Jurkat, Clone E6-1 (cell line): ENCODE measurements around the gene IGSF9.
A peak's percentile ranks its signal among the peaks of the same experiment; 100 is the strongest.

Source experiments
- DNase-seq: peaks from one replicate; pipeline ENCODE4 v3.0.0-alpha.2; 2011; ENCODE audit warnings: low read depth, low spot score
- H3K4me3 ChIP-seq: 2 replicates; pipeline ENCODE4 v1.5.1; 2011; ENCODE audit warnings: mild to moderate bottlenecking, low read length, control low read depth, moderate library complexity

The IGSF9 gene

DNA sequence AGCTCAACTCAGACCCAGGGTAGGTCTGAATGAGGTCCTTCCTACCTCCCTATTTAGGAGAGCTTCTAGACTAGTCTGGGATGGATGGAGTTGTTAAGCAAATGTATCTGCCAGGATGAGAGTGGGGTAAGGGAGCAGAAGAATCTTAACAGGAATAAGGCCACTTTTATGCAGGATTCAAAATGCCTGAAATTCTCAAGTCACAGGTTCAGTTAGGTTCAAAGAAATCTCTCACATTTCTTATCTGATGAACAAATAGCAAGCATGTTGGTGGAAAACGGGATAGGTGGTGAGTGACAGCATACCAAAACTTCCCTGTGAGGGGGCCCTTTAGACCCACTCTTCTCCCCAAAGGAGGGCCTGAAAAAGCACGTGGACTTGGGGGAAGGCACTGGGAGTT, 5.6 kb upstream of the IGSF9 start:
- no peak overlapping the region for H3K4me3 ChIP-seq
- no peak for DNase-seq

DNA sequence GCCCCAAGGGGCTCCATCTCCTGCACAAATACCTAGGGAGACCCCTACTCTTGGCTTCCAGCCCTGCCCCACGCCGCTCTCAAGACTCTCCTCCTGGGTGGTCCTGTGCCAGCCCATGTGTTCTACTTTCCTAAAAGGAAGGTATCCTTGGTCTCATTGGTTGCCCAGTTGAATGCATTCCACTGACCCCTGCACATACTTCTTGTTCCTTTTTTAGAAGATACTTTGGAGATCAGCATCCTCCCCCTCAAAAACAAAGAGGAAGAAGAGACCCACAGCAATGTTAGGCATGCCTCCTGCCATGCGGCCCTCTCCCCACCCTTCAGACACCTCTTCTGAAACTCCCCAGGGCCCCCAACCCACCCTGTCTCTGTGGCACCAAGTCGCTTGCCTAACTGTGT, 4.6 kb upstream of the IGSF9 start:
- no peak overlapping the region for H3K4me3 ChIP-seq
- no peak for DNase-seq

DNA sequence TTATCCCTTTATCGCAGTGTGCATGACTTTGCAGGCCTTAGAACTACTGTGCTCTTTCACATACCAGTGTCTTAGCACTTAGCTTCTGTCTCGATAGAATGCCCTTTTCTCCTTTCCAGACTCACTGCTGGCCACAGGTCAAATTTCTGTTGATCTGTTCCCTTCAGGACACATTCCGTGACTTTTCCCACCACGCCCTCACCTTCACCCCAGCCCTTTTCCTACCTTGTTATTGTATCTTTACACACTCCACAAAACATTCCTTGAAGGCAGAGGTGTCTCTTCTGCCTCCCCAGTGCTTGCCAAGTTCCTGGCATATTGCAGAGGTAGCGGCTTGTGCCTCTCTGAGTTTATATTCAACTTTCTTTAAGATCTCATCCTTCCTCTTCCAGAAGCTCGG, 3.7 kb upstream of the IGSF9 start:
- no peak overlapping the region for H3K4me3 ChIP-seq
- DNase-seq, result no peak

DNA sequence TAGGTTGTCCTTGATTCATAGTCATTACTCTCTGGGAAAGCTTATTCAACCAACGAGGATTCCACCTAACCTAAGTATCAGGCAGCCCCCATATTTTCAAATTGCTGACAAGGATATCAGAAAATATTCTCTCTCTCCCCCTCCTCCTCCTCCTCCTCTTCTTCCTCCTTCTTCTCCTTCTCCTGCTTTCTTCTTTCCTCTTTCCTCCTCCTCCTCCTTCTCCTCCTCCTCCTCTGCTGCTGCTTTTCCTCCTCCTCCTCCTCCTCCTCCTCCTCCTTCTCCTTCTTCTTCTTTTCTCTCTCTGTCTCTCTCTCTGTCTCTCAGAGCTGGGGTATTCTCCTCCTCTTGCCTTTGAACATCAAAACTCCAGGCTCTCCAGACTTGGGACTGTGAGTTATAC, 2.5 kb upstream of the IGSF9 start:
- H3K4me3 ChIP-seq, result no peak overlapping the region
- DNase-seq, result no peak

DNA sequence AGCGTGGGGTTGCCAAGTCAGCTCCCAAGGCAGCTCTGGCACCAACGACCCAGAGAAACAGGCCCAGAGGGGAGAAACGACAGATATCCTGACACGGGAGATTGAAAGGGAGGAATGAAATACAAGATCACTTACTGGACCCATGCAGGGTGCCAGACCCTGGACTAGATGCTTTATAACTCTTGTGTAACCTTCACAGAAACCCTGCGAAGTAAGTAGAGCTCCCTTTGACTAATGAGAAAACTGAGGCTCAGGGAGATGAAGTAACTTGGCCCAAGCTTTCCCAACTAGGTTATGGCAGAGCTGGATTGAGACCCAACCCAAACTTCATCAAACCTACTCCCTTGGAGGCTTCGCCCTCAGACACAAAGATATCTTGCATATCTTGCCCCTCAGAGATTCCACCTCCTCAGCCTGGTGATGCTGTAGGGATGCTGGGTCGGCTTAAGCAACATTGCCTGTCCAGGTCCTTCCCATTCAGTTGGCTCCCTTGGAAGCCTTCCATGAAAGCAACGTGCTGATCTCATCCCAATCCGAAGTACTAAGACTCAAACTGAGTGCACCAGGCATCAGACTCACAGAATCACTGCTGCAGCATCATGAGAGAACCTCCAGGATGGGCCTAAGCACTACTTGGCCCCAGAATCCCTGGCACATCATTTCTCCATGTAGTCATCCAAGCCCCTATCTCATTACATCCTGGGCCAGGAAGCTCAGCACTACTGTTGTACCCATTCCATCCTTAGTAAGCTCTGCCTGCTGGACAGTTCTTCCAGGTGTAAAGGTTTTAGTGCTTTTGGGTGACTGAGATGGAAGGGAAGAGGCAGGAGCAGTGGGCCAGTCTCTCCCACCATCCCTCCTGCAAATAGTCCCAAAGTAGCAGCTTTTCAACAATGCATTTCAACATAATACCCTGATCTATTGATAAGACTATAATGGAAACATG, 1.1 kb upstream of the IGSF9 start:
- H3K4me3 ChIP-seq, result no peak overlapping the region
- DNase-seq, result no peak

DNA sequence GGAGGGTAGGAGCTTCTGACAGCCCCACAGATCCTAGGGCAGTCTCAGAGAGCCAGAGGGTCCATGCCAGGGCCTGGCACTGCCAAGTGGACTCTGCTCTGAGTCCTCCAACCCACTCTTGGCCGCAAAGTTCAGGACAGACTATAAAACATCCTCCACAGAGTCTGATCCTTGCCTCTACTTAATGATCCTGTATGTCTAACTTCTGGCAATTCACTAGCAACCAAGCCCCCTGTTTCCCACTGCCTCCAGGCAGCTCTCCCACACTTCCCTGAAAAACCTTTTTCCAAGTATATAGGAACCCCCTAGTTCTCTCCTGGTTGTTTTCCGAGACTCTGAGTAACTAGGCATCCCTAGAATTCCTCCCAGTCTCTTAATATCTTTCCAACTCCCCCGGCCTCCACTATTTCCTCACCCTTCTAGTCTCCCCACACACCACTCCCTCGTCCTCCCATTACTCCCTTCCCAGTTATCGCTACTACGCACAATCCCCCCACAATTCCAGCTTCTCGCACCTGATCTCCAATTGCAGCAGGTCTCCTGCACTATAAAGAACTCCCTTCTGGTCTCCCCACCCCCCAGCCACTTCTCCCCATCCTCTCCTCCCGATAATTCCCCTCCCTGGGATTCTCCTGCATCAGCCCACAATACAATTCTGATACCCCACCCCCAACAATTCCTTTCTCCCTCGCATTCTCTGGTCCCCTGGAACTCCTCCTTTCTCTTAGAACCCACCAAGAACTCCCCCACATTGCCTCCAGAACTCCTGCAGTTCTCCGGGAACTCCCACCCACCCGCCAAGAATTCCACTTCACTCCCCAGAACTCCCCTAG, 574 bp downstream of the IGSF9 start:
- no peak for DNase-seq
- H3K4me3 ChIP-seq, result peak overlapping the region; percentile 58

DNA sequence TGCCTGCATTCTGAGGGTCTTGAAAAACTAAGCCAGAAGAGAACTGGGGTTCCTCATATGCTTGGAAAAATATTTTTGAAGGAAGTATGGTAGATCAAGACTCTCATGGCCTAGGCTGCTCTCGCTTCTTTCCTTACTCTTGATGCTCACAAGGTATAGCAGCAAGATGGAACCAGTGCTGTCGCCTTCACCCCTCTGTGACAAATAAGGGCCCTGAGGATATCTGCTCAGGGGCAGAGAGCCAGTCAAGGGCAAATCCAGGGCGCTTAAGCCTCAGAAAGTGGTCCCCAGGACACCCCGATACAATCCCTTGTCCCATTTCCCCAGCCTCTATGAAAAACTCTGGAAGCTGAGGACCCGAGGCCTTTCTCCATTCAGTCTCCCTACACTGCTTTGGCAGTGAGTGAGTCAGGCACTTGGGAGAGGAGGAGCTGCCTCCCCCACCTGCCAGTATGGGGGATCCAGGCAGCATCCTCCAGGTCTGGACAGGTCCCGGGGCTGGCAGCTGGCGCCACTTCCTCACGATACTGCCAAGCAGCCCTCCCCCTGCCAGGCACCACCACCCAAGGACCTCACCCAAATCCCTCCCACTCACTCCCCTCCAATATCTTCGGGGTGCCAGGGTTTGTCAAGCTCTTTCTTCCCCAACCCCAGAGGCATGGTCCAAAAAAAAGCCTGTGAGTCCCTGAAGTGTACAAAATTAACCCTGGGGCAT, 1.3 kb downstream of the IGSF9 start:
- no peak overlapping the region for H3K4me3 ChIP-seq
- DNase-seq, result no peak

DNA sequence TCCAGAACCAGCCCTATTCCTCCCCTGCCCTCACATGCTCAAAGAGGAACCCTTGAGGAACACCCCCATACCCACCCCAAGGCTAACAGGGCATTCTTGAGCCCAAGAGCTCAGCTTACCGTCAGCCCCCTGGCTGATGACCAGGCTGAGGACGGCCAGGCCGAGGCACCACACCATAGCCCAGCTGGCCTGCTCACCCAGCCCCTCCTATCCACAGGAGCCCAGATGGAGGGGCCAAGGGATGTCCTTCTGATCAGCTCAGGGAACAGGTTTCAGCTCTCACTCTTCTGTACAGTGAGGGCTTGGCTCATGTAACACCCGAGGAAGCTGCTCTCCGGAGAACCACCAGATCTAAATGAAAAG, 2.2 kb downstream of the IGSF9 start:
- DNase-seq, result no peak
- no peak overlapping the region for H3K4me3 ChIP-seq

DNA sequence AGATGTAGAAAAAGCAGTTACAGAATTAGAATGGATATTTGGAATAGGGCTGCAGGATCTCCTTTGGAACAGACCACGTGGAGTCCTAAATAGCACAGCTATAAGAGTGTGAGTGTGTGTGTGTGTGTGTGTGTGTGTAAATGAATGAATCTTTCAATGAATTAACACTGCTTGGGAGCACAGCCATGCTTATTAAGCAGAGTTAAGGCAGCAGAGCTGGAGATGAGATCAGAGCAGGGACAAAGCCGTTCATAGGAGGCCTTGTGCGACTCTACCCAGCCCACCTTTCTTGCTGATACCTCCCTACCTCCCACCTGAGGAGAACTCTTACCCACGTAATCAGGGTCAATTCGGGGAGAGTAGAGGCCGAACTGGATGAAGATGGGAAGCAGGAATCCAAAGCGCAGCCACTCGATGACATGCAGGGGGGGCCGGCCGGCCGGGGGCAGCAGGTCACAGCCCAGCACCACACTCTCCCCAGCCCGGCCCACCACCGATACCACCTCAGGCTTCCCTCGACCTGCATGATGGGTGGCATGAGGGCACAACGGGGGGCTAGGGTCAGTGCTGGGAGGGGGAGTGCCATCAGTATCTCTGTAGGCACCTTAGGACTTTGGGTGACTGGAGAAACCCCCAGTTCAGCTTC, 2.7 kb downstream of the IGSF9 start:
- DNase-seq, result no peak
- H3K4me3 ChIP-seq, result no peak overlapping the region

DNA sequence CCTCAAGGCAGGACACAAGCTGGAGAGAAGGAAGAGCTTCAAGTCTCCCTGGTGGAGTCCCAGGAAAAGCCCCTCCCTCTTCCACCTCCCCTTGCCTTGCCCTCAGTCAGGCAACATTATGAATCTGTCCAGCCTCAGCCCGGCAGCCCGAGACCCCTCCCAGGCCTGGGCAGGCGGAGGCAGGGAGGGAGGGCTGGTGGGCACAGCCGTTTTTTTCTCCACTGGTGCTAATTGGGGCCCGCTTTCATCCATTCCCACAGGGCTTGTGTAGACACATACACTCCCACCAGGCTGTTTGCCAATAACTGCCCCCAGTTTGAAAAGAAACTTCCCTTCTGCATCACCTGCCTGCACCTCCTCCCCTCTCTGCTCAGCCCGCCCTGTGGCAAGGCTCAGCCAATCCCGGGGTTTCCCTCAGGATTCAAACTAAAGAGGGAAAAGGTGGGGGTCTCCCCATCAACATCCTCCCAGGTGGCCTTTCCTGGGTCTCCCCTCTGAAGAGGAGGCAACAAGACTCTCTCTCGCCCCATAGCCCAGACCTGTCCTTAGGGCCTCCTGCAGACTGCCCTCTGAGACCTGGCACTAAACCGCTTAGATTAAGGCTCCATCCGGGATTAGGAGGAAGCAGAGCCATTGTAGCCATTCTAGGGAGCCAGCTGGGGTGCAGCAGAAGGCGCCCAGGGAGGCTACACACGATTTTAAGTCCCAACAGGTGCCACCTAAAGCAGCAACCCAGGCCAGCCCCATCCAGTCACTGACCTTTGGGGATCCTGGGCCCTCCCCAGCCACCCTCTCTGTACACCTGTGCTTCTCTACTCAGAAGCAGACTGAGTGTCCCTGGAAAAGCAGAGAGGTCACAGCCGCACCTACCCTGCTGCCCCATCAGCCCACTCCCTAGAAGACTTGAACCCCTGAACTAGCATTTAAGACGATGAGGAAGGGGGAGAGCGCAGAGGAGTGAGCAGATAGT, 3.5 kb downstream of the IGSF9 start:
- DNase-seq, result no peak
- no peak overlapping the region for H3K4me3 ChIP-seq

DNA sequence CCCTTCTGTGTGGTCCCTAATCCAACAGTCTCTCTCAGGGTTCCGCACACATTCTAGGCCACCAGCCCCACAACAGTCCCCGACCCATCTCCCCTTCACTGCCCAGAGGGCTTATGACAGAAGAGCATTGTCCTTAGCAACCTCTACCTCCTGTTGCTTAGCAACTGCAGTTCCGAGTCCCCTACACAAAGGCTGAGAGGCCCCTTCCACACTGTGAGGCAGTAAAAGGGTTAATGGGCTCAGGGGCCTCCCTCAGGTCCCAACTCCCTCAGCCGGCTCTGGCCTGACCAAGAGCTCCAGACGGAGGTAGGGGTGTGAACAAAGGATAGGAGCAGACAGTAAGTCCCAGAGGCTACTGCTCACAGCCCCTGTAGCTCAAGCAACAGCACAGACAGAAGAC, 4.3 kb downstream of the IGSF9 start:
- no peak overlapping the region for H3K4me3 ChIP-seq
- no peak for DNase-seq

DNA sequence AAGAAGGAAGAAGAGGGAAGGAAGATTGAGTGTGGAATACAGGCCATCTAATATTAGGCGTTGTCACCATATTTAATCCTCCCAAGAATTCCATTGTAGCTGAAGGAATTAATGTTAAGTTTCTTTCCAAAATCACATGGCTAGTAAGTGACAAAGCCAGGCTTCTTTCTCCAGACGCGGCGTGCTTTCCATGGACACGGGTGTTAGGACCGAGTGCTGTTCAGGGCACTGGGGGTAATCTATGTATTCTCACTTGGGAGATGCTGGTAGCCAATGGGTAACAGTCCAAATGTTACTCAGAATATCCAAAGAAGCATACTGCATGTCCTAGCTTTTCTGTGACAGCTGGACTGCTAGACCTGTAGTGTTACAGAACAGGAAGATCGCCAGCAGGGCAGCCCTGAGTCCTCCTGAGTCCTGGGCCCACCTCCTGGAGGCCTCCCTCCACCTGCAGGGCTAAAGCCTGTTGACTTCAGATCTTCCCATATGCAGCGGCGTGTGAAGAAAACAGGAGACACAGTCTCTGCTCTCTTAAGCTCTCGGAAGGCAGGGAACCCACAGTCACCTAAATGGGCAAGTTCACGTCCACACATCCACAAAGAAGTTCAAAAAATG, 5.3 kb downstream of the IGSF9 start:
- H3K4me3 ChIP-seq, result no peak overlapping the region
- no peak for DNase-seq

DNA sequence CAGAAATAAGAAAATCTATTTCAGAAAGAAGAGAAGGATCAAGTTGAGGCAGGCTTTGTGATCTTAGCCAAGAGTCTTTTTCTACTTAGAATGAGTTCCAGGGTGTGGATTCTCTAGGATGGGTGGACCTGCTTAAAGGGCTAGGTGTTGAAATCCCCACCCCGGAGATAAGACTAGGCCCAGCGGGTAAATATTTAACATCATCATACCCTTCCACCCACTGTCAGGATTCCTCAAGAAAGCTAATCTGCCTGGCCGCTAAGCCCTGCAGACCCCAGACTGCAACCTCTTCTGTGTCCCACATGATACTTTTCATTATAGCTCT, 5.8 kb downstream of the IGSF9 start:
- no peak overlapping the region for H3K4me3 ChIP-seq
- DNase-seq, result no peak

DNA sequence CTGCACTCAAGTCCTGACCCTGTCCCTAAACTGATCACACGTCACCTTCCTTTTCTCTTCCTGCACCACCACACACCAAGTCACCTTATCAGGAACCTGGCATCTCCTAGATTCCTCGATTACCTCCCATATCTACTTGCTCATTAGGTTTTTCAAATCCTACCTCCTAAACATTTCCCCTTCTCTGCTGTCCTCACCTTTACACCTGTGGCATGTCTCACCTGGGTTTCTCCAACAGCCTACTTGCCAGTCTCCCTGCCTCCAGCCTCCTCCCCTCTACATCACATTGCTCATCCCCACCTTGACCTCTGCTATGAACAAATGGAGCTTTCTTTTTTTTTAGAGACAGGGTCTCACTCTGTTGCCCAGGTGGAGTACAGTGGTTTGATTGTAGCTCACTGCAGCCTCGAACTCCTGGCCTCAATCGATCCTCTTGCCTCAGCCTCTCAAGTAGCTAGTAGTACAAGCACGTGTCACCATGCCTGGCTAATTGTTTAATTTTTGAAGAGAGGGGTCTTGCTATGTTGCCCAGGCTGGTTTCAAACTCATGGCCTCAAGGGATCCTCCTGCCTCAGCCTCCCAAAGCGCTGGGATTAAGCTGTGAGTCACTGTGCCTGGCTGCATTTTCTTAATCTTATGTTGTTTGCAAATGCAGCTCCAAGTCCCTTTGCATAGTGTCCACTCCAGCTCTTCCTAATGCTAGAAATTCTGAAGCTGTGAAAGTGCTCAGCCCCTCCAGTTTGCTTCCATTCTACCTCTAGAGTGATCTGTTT, 6.3 kb downstream of the IGSF9 start:
- DNase-seq, result no peak
- H3K4me3 ChIP-seq, result no peak overlapping the region

DNA sequence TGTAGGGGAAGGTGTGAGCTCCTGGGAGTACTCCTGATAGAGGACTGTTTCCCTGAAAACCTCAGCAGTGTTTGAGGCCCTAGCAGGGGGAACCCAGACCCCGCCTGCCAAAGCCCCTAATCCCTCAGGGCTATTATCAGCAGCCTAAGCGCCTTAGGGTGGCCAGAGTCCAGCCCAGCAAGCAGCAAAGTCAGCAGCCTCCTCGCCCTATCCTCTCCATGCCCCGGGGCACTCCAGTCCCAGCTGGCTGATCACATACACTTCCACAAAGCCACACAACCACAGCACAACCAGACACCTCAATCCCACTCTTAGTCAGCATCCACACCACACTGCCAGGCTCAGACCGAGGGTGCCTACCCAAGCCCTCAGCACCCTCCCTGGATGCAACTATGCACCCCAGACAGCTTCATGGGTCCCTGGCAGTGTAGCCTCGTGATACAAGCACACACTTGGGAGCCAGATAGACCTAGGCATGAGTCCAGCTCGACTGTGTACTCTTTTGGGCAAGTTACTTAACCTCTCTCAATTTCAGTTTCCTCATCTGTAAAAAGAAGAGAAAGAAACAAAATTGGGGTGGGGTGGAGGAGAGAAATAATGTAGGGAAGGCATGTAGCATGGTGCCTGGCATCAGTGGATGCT, 7.1 kb downstream of the IGSF9 start:
- DNase-seq, result no peak
- no peak overlapping the region for H3K4me3 ChIP-seq

DNA sequence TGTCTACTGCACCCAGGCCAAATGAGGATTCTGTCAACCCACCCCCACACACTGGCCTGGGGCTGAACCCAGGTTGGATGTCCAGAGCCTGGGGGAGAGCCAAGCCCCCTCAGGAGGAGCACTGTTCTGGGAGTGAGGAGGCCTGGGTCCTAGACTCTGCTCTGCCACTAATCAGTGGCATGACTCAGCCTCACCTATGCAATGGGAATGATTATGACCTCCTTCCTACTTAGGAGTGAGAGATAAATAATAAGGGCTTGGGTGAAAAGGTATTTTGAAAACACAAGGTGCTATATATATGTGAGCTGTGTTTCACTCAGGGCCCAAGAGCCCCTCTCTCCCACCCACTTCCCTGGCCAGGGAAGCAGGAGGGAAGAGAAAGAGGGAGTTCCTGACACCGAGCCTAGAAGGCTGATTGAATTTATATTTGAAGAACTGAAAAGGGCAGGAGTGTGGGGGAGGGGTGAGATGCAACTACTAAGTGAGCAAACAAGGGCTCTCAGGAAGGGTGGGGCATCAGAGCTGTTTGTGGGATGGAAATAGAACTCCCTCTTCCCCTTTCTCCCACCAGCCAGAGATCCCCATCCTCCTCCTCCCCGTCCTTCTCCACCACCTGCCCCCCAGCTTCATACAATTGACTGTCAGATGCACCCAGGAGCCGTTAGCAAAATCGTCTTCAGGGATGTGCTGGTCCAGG, 8.2 kb downstream of the IGSF9 start:
- DNase-seq, result no peak
- no peak overlapping the region for H3K4me3 ChIP-seq
